ENCODE results near the gene GJD4.

GJD4 gene

DNA sequence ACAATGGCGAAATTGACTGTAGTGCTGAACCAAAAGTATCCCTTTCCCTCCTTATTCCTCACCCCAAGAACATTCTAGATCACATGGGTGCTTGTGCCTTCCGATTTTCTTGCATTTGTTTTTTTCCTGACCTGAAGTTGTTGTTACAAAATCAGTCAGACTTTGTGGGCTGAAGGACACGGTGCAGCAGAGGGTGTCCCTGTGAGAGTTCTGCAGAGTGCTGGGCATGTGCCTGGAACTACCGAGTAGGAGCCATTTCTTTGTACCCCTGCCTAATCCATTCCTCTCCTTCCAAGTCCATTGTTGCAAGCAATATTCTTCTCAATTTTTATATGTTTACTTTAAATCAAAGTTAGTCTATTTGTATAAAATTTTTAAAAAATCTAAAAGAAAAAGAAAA is 35.3 kb upstream of the GJD4 start:
- no peak overlapping the region for H3K4me3 ChIP-seq (ENCODE audit: control insufficient read depth in 1 of 7, extremely low read depth in 1 of 7, insufficient read depth in 4 of 7, low read depth in 2 of 7, low read length in 6 of 7)
- H3K27ac ChIP-seq (ENCODE audit: insufficient read depth in 1 of 2, low read depth in 1 of 2, low read length in 2 of 2, poor library complexity in 1 of 2, severe bottlenecking in 2 of 2), result no peak overlapping the region
- no peak for DNase-seq
- WGBS (ENCODE audit: insufficient coverage), result 97% methylated on average over 4 of the region's 4 CpGs
- ChIA-PET POLR2A (no interaction called here), CTCF (no interaction called here)
- no peaks in the 10 kb centered on the region for H3K27me3 ChIP-seq (replicated peaks in 2 of 5; ENCODE audit: control insufficient read depth in 4 of 5, insufficient read depth in 5 of 5, low read length in 4 of 5)
- H3K36me3 ChIP-seq (ENCODE audit: control insufficient read depth in 4 of 4, insufficient read depth in 4 of 4, low read length in 3 of 4), result peaks cover 4 to 46% (median 36%) of the 10 kb centered on the region in 4 experiments
- peaks cover 0 to 9% (median 6%) of the 10 kb centered on the region in 4 experiments for H3K4me1 ChIP-seq (ENCODE audit: control extremely low read depth in 1 of 4, control insufficient read depth in 4 of 4, insufficient read depth in 4 of 4, low read length in 3 of 4)
- no peaks in the 10 kb centered on the region for H3K9me3 ChIP-seq (ENCODE audit: control extremely low read depth in 1 of 5, control insufficient read depth in 4 of 5, insufficient read depth in 2 of 5, low read depth in 1 of 5, low read length in 4 of 5)

DNA sequence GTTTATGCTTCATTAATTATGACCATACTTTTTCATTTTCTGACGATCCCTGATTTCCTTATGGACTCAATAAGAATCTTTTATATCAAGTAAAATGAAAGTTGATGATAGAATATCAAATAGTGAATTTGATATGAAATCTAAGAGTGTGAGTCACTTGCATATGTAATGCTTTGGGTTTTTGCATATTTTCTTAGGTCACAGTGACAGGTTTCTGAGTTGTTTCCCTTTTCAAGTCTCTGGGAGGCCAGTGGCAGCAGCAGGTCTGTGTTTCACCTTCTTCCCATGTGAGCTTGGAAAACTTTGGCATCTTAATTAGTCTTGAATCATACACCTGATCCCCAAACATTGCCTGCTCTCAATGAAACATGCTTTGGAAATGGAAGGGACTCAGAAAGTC is 34.7 kb upstream of the GJD4 start:
- WGBS (ENCODE audit: insufficient coverage), result no CpG with 5 or more reads among the region's 1 CpG
- ChIA-PET POLR2A (no interaction called here), CTCF (no interaction called here)
- no peak for DNase-seq
- H3K36me3 ChIP-seq (ENCODE audit: control insufficient read depth in 4 of 4, insufficient read depth in 4 of 4, low read length in 3 of 4), result peaks cover 4 to 44% (median 35%) of the 10 kb centered on the region in 4 experiments
- H3K27ac ChIP-seq (ENCODE audit: insufficient read depth in 1 of 2, low read depth in 1 of 2, low read length in 2 of 2, poor library complexity in 1 of 2, severe bottlenecking in 2 of 2), result no peak overlapping the region
- H3K9me3 ChIP-seq (ENCODE audit: control extremely low read depth in 1 of 5, control insufficient read depth in 4 of 5, insufficient read depth in 2 of 5, low read depth in 1 of 5, low read length in 4 of 5), result no peaks in the 10 kb centered on the region
- no peak overlapping the region for H3K4me3 ChIP-seq (ENCODE audit: control insufficient read depth in 1 of 7, extremely low read depth in 1 of 7, insufficient read depth in 4 of 7, low read depth in 2 of 7, low read length in 6 of 7)
- no peaks in the 10 kb centered on the region for H3K27me3 ChIP-seq (replicated peaks in 2 of 5; ENCODE audit: control insufficient read depth in 4 of 5, insufficient read depth in 5 of 5, low read length in 4 of 5)
- H3K4me1 ChIP-seq (ENCODE audit: control extremely low read depth in 1 of 4, control insufficient read depth in 4 of 4, insufficient read depth in 4 of 4, low read length in 3 of 4), result peaks cover 0 to 3% (median under 1%) of the 10 kb centered on the region in 4 experiments

DNA sequence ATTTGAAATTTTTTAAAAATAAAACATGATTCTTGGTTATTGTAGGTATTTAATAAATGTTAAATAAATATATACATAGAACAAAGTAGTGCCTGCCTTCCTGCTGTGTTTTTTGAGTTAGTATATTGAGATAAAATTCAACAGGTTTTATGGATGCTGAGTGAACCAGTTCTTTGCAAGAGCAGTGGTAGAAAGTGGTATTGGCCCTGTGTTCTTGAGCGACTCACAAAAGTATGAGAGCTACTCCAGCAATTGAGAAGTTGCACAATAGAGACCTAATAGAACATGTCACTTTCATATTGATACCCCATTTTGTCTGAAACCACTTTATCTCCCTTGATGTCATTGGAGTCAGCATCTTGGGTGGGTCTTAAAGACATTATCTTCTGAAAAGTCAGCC is 32.6 kb upstream of the GJD4 start:
- DNase-seq, result no peak
- ChIA-PET POLR2A (no interaction called here), CTCF (interaction anchor here (5.7 kb wide), 1 partner anchor 9 kb away, joined by 23 read pairs; no protein-coding TSS in a partner anchor)
- Histone ChIP-seq H3K9me3 (ENCODE audit: control extremely low read depth in 1 of 5, control insufficient read depth in 4 of 5, insufficient read depth in 2 of 5, low read depth in 1 of 5, low read length in 4 of 5) (no peaks in the 10 kb centered on the region), H3K4me1 (ENCODE audit: control extremely low read depth in 1 of 4, control insufficient read depth in 4 of 4, insufficient read depth in 4 of 4, low read length in 3 of 4) (no peaks in the 10 kb centered on the region), H3K36me3 (ENCODE audit: control insufficient read depth in 4 of 4, insufficient read depth in 4 of 4, low read length in 3 of 4) (peaks cover 4 to 32% (median 23%) of the 10 kb centered on the region in 4 experiments), H3K4me3 (ENCODE audit: control insufficient read depth in 1 of 7, extremely low read depth in 1 of 7, insufficient read depth in 4 of 7, low read depth in 2 of 7, low read length in 6 of 7) (no peak overlapping the region), H3K27ac (ENCODE audit: insufficient read depth in 1 of 2, low read depth in 1 of 2, low read length in 2 of 2, poor library complexity in 1 of 2, severe bottlenecking in 2 of 2) (no peak overlapping the region), H3K27me3 (replicated peaks in 2 of 5; ENCODE audit: control insufficient read depth in 4 of 5, insufficient read depth in 5 of 5, low read length in 4 of 5) (no peaks in the 10 kb centered on the region)
- no CpG with 5 or more reads among the region's 1 CpG for WGBS (ENCODE audit: insufficient coverage)

DNA sequence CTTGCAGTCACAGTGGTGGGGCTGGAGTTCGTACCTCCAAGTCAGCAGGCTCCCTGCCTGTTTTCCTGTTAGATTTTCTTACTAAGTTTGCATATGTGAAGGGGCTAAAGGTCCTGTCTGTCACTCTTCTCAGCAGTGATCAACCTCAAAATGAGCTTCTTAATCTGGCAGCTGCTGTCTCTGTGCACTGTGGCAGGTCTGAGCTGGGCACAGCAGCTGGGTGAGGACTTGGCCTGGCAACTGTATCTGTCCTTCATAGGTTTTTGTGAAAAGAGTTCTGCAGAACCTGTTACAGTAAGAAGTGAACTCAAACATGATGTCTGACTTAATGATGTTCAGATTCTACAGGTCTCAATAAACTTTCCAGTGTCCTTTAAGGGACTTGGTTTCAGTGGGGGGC is 31.3 kb upstream of the GJD4 start:
- Histone ChIP-seq H3K27ac (ENCODE audit: insufficient read depth in 1 of 2, low read depth in 1 of 2, low read length in 2 of 2, poor library complexity in 1 of 2, severe bottlenecking in 2 of 2) (no peak overlapping the region), H3K4me3 (ENCODE audit: control insufficient read depth in 1 of 7, extremely low read depth in 1 of 7, insufficient read depth in 4 of 7, low read depth in 2 of 7, low read length in 6 of 7) (no peak overlapping the region), H3K4me1 (ENCODE audit: control extremely low read depth in 1 of 4, control insufficient read depth in 4 of 4, insufficient read depth in 4 of 4, low read length in 3 of 4) (no peaks in the 10 kb centered on the region), H3K36me3 (ENCODE audit: control insufficient read depth in 4 of 4, insufficient read depth in 4 of 4, low read length in 3 of 4) (peaks cover 2 to 21% (median 17%) of the 10 kb centered on the region in 4 experiments), H3K27me3 (replicated peaks in 2 of 5; ENCODE audit: control insufficient read depth in 4 of 5, insufficient read depth in 5 of 5, low read length in 4 of 5) (no peaks in the 10 kb centered on the region), H3K9me3 (ENCODE audit: control extremely low read depth in 1 of 5, control insufficient read depth in 4 of 5, insufficient read depth in 2 of 5, low read depth in 1 of 5, low read length in 4 of 5) (no peaks in the 10 kb centered on the region)
- WGBS (ENCODE audit: insufficient coverage), result 100% methylated on average over 1 of the region's 1 CpG
- POLR2A ChIA-PET, result no interaction called here
- DNase-seq, result no peak
- CTCF ChIA-PET, result interaction anchor here (1.5 to 5.7 kb wide), 2 partner anchors 10 to 27 kb away, joined by 3 to 23 read pairs; no protein-coding TSS in a partner anchor

DNA sequence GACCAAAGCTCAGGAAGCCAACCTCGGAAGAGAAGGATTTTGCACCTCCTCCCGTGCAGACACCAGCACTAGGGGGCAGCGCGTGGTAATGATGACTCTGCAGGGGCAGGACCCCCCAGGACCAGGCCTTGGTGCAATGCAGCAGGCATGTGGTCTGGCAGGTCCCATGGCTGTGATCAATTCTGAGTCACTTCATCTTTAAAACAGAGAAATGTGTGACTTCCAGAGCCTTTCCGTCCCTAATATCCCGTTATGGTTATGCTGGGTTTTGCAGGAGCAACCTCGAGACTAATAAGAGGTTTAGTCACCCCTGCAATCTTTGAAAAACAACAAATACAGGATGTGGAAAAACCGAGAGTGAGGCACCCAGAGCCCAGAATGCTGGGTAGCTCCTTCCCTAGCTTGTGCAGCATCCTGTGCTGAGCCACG is 30.2 kb upstream of the GJD4 start:
- Histone ChIP-seq H3K9me3 (ENCODE audit: control extremely low read depth in 1 of 5, control insufficient read depth in 4 of 5, insufficient read depth in 2 of 5, low read depth in 1 of 5, low read length in 4 of 5) (no peaks in the 10 kb centered on the region), H3K27me3 (replicated peaks in 2 of 5; ENCODE audit: control insufficient read depth in 4 of 5, insufficient read depth in 5 of 5, low read length in 4 of 5) (no peaks in the 10 kb centered on the region), H3K4me1 (ENCODE audit: control extremely low read depth in 1 of 4, control insufficient read depth in 4 of 4, insufficient read depth in 4 of 4, low read length in 3 of 4) (no peaks in the 10 kb centered on the region), H3K36me3 (ENCODE audit: control insufficient read depth in 4 of 4, insufficient read depth in 4 of 4, low read length in 3 of 4) (peaks cover 2 to 9% (median 8%) of the 10 kb centered on the region in 4 experiments), H3K4me3 (ENCODE audit: control insufficient read depth in 1 of 7, extremely low read depth in 1 of 7, insufficient read depth in 4 of 7, low read depth in 2 of 7, low read length in 6 of 7) (no peak overlapping the region), H3K27ac (ENCODE audit: insufficient read depth in 1 of 2, low read depth in 1 of 2, low read length in 2 of 2, poor library complexity in 1 of 2, severe bottlenecking in 2 of 2) (no peak overlapping the region)
- 89% methylated on average over 7 of the region's 9 CpGs for WGBS (ENCODE audit: insufficient coverage)
- ChIA-PET CTCF (interaction anchor here (0.7 to 5.7 kb wide), 3 partner anchors 11 to 89 kb away, joined by 3 to 23 read pairs (median 4); no protein-coding TSS in a partner anchor), POLR2A (no interaction called here)
- DNase-seq, result no peak

DNA sequence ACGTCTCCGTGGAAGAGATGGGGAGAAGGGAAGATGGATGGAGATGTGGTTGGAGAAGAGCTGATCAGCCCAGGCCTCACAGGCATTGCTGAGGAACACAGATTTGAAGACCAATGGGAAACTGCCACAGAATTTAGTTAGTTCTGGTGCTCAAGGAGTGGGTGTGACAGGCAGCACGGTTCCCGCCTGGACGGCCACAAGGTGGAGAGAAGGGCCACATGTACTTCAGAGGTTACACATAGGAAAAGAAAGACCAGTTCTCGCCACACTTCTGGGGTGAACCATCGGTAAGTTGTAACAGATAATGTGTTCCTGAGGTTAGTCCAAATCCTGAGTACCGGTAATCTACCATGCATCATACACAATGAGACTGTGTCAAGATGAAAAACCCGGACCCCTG is 29.5 kb upstream of the GJD4 start:
- POLR2A ChIA-PET, result no interaction called here
- H3K4me1 ChIP-seq (ENCODE audit: control extremely low read depth in 1 of 4, control insufficient read depth in 4 of 4, insufficient read depth in 4 of 4, low read length in 3 of 4), result no peaks in the 10 kb centered on the region
- no peaks in the 10 kb centered on the region for H3K9me3 ChIP-seq (ENCODE audit: control extremely low read depth in 1 of 5, control insufficient read depth in 4 of 5, insufficient read depth in 2 of 5, low read depth in 1 of 5, low read length in 4 of 5)
- H3K27me3 ChIP-seq (replicated peaks in 2 of 5; ENCODE audit: control insufficient read depth in 4 of 5, insufficient read depth in 5 of 5, low read length in 4 of 5), result no peaks in the 10 kb centered on the region
- no peak overlapping the region for H3K27ac ChIP-seq (ENCODE audit: insufficient read depth in 1 of 2, low read depth in 1 of 2, low read length in 2 of 2, poor library complexity in 1 of 2, severe bottlenecking in 2 of 2)
- H3K4me3 ChIP-seq (ENCODE audit: control insufficient read depth in 1 of 7, extremely low read depth in 1 of 7, insufficient read depth in 4 of 7, low read depth in 2 of 7, low read length in 6 of 7), result no peak overlapping the region
- 96% methylated on average over 7 of the region's 9 CpGs for WGBS (ENCODE audit: insufficient coverage)
- CTCF ChIA-PET, result interaction anchor here (0.6 to 5.7 kb wide), 4 partner anchors 12 to 334 kb away, joined by 3 to 23 read pairs (median 4); no protein-coding TSS in a partner anchor
- DNase-seq, result no peak
- H3K36me3 ChIP-seq (ENCODE audit: control insufficient read depth in 4 of 4, insufficient read depth in 4 of 4, low read length in 3 of 4), result peaks cover under 1 to 6% (median 5%) of the 10 kb centered on the region in 4 experiments

DNA sequence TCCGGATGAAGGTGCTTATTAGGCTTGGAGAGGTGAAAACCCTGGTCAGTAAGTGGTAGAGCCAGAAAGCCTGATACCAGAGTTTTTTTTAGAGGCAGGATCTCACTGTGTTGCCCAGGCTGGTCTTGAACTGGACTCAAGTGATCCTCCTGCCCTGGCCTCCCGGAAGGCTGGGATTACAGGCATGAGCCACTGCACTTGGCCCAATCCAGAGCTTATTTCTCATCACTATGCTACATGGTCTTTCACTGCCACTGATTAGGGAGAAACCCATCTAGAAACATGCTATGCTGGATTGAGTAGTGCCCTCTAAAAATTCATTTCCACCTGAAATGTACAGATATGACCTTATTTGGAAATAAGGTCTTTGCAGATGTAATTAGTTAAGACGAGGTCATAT is 28.4 kb upstream of the GJD4 start:
- Histone ChIP-seq H3K27ac (ENCODE audit: insufficient read depth in 1 of 2, low read depth in 1 of 2, low read length in 2 of 2, poor library complexity in 1 of 2, severe bottlenecking in 2 of 2) (no peak overlapping the region), H3K4me3 (ENCODE audit: control insufficient read depth in 1 of 7, extremely low read depth in 1 of 7, insufficient read depth in 4 of 7, low read depth in 2 of 7, low read length in 6 of 7) (no peak overlapping the region), H3K4me1 (ENCODE audit: control extremely low read depth in 1 of 4, control insufficient read depth in 4 of 4, insufficient read depth in 4 of 4, low read length in 3 of 4) (no peaks in the 10 kb centered on the region), H3K27me3 (replicated peaks in 2 of 5; ENCODE audit: control insufficient read depth in 4 of 5, insufficient read depth in 5 of 5, low read length in 4 of 5) (no peaks in the 10 kb centered on the region), H3K9me3 (ENCODE audit: control extremely low read depth in 1 of 5, control insufficient read depth in 4 of 5, insufficient read depth in 2 of 5, low read depth in 1 of 5, low read length in 4 of 5) (no peaks in the 10 kb centered on the region), H3K36me3 (ENCODE audit: control insufficient read depth in 4 of 4, insufficient read depth in 4 of 4, low read length in 3 of 4) (peaks cover 0 to 6% (median 4%) of the 10 kb centered on the region in 4 experiments)
- ChIA-PET CTCF (interaction anchor here (5.7 kb wide), 1 partner anchor 13 kb away, joined by 23 read pairs; no protein-coding TSS in a partner anchor), POLR2A (no interaction called here)
- DNase-seq, result no peak
- 100% methylated on average over 1 of the region's 3 CpGs for WGBS (ENCODE audit: insufficient coverage)
